ENCODE results near the gene JAK1.

DNA sequence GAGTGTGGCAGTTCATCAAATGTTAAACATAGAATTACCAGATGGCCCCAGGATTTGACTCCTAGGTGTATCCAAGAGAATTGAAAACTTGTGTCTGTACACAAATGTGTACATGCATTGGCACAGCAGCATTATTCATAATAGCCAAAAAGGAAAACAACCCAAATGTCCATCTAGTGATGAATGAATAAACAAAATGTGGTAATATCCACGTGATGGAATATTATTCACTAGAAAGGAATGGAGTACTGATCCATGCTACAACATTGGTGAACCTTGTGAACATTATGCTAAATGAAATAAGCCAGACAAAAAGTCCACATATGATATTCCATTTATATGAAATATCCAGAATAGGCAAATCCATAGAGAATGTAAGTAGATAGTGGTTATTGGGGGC, 143.7 kb downstream of the JAK1 start:
- TF ChIP-seq EZH2 (IDR thresholded peaks at IDR 0.05; ENCODE audit: borderline replicate concordance, low read depth, low read length, poor library complexity, severe bottlenecking): no peak
- TF ChIP-seq, protein P1, sequence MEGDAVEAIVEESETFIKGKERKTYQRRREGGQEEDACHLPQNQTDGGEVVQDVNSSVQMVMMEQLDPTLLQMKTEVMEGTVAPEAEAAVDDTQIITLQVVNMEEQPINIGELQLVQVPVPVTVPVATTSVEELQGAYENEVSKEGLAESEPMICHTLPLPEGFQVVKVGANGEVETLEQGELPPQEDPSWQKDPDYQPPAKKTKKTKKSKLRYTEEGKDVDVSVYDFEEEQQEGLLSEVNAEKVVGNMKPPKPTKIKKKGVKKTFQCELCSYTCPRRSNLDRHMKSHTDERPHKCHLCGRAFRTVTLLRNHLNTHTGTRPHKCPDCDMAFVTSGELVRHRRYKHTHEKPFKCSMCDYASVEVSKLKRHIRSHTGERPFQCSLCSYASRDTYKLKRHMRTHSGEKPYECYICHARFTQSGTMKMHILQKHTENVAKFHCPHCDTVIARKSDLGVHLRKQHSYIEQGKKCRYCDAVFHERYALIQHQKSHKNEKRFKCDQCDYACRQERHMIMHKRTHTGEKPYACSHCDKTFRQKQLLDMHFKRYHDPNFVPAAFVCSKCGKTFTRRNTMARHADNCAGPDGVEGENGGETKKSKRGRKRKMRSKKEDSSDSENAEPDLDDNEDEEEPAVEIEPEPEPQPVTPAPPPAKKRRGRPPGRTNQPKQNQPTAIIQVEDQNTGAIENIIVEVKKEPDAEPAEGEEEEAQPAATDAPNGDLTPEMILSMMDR (conservative IDR thresholded peaks at IDR 0.05; ENCODE audit: low read depth, low read length): no peak
